Esophagus squamous epithelium (tissue), 5 donors: Measurements from ENCODE around the gene PSMD6. TPM values are rescaled to one million over a fixed set of nuclear protein-coding genes. Genes with fewer than 3 reads are reported as not detected.
A peak's percentile ranks its signal among the peaks of the same experiment; 100 is the strongest.

ENCODE experiments used
- DNase-seq: peaks from one replicate; lab custom pipeline; 2025; lab: John Stamatoyannopoulos, UW
- H3K27ac ChIP-seq, 4 donors: fragments of 200-600 bp; sonication (generic); one replicate each; pipeline ENCODE4 v1.5.1; 2016 to 2019; ENCODE audit warnings: mild to moderate bottlenecking in 1 of 4
- H3K27me3 ChIP-seq, 4 donors: fragments of 200-600 bp; sonication (generic); 1 replicate in 3 of 4; 2 replicates in 1 of 4; pipeline versions ENCODE4 v1.5.1 to v1.6.0; 2017 to 2021; ENCODE audit warnings: antibody characterized with exemption in 1 of 4
- H3K36me3 ChIP-seq, 3 donors: fragments of 200-600 bp; sonication (generic); one replicate each; pipeline ENCODE4 v1.5.1; 2016 to 2019
- H3K4me1 ChIP-seq, 3 donors: fragments of 200-600 bp; sonication (generic); one replicate each; pipeline ENCODE4 v1.5.1; 2017 to 2019
- H3K4me3 ChIP-seq, 4 donors: fragments of 200-600 bp; sonication (generic); 1 replicate in 3 of 4; 2 replicates in 1 of 4; pipeline ENCODE4 v1.5.1; 2016 to 2019; ENCODE audit warnings: mild to moderate bottlenecking in 2 of 4, moderate library complexity in 1 of 4
- H3K9me3 ChIP-seq, 3 donors: fragments of 200-600 bp; sonication (generic); one replicate each; pipeline ENCODE4 v1.5.1; 2016 to 2019
- CTCF ChIP-seq, 6 experiments: fragments of 450-650 bp in 4 of 6; fragments of 200-600 bp in 2 of 6; sonication (generic) in 2 of 6; IDR thresholded peaks; one replicate each; pipeline ENCODE4 v1.5.1; 2016 to 2019; ENCODE audit warnings: antibody characterized with exemption in 6 of 6, mild to moderate bottlenecking in 4 of 6, moderate library complexity in 4 of 6
- POLR2A ChIP-seq, 4 donors: fragments of 450-650 bp; IDR thresholded peaks; one replicate each; pipeline ENCODE4 v1.6.1; 2017; ENCODE audit warnings: antibody characterized with exemption in 4 of 4, mild to moderate bottlenecking in 4 of 4, moderate library complexity in 3 of 4
- WGBS, 2 donors: methylation state at CpG; one replicate each; pipeline ENCODE4 v1.1.5; 2018; 5-methylcytosine and 5-hydroxymethylcytosine counted together
- intact Hi-C: fragments of 100-400 bp; cut with DNase I; formaldehyde crosslinking; loops from one replicate; pipeline ENCODE4 v1.15.0; 2022
- total RNA-seq, 4 donors: library from RNA; depleted of rRNA; stranded (reverse); fragments of >200 nt; gene quantifications; one replicate each; pipeline ENCODE4 v1.1.0, GENCODE V29; 2016
- donor health status: DM: yes; HTN: yes; CAD: no.

Gene PSMD6
- total RNA-seq, 4 donors from 2014 or later, result 53.1 to 102 (median 81.6) TPM

- WGBS, 2 donors, result 3 to 6% methylated on average over 8 to 16 of the region's 16 CpGs
- intact Hi-C loops, result loop anchor here (5.0 kb wide), 2 partner anchors 372 to 457 kb away; no protein-coding TSS in a partner anchor
- peak overlapping the region in 3 of 4 donors; percentile 28 to 60 (median 28) for H3K4me3 ChIP-seq
- H3K27ac ChIP-seq, result no peak overlapping the region
- peaks cover 0 to 16% (median 0%) of the 10 kb centered on the region in 3 donors for H3K4me1 ChIP-seq
- peaks cover 0 to 5% (median 0%) of the 10 kb centered on the region in 3 donors for H3K9me3 ChIP-seq
- DNase-seq, result no peak
- TF ChIP-seq CTCF (IDR thresholded peaks at IDR 0.05) (peak; percentile 64 to 94 (median 92)), POLR2A (IDR thresholded peaks at IDR 0.05) (no peak)
- peaks cover 0 to 10% (median 0%) of the 10 kb centered on the region in 4 donors for H3K27me3 ChIP-seq
- no peaks in the 10 kb centered on the region for H3K36me3 ChIP-seq
Measured at GRCh38 chr3:64030741-64031140, 7.4 kb upstream of the PSMD6 start.

- Histone ChIP-seq H3K27me3 (peaks cover 0 to 10% (median 0%) of the 10 kb centered on the region in 4 donors), H3K9me3 (peaks cover 0 to 5% (median 0%) of the 10 kb centered on the region in 3 donors), H3K36me3 (no peaks in the 10 kb centered on the region), H3K27ac (no peak overlapping the region), H3K4me3 (no peak overlapping the region), H3K4me1 (peaks cover 0 to 16% (median 0%) of the 10 kb centered on the region in 3 donors)
- DNase-seq, result no peak
- TF ChIP-seq CTCF (IDR thresholded peaks at IDR 0.05) (no peak), POLR2A (IDR thresholded peaks at IDR 0.05) (no peak)
- intact Hi-C loops, result no loop called here
- WGBS, 2 donors, result 86 to 89% methylated on average over 4 of the region's 4 CpGs
Measured at GRCh38 chr3:64029287-64029686, 6.0 kb upstream of the PSMD6 start.

GRCh38 chr3:64028754-64029153 lies 5.5 kb upstream of the PSMD6 start:
- no peaks in the 10 kb centered on the region for H3K9me3 ChIP-seq
- peaks cover 0 to 10% (median 0%) of the 10 kb centered on the region in 4 donors for H3K27me3 ChIP-seq
- WGBS, 2 donors, result 65 to 73% methylated on average over 3 of the region's 3 CpGs
- TF ChIP-seq POLR2A (IDR thresholded peaks at IDR 0.05) (no peak), CTCF (IDR thresholded peaks at IDR 0.05) (no peak)
- intact Hi-C loops, result no loop called here
- no peaks in the 10 kb centered on the region for H3K36me3 ChIP-seq
- DNase-seq, result no peak
- H3K4me1 ChIP-seq, result peaks cover 0 to 19% (median 0%) of the 10 kb centered on the region in 3 donors
- no peak overlapping the region for H3K4me3 ChIP-seq
- H3K27ac ChIP-seq, result no peak overlapping the region

DNA sequence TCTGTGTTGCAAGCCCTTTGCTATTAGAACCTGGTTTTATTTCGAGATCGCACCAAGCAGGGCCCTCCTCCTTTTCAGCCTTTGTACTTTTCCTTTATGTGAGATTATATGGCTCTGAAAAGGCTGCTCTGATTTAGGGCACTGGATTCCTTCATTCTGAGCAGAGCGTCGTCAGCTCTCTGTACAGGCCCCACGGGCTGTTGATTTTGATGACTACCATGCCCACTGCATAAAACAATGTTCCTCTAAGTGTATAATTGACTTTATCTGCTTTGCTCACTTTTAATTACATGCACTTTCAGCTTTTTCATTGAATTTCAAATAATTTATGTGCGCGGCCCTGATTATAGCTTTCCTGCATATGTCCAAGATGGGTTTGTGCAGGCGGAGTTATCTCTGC lies 4.4 kb upstream of the PSMD6 start:
- peaks cover 0 to 24% (median 0%) of the 10 kb centered on the region in 3 donors for H3K4me1 ChIP-seq
- no peak overlapping the region for H3K27ac ChIP-seq
- WGBS, 2 donors, result 79 to 89% methylated on average over 8 of the region's 8 CpGs
- no peak for DNase-seq
- intact Hi-C loops, result no loop called here
- H3K27me3 ChIP-seq, result peaks cover 0 to 10% (median 0%) of the 10 kb centered on the region in 4 donors
- no peak overlapping the region for H3K4me3 ChIP-seq
- no peaks in the 10 kb centered on the region for H3K9me3 ChIP-seq
- H3K36me3 ChIP-seq, result no peaks in the 10 kb centered on the region
- TF ChIP-seq POLR2A (IDR thresholded peaks at IDR 0.05), result no peak
- TF ChIP-seq CTCF (IDR thresholded peaks at IDR 0.05), result no peak

- H3K4me3 ChIP-seq, result no peak overlapping the region
- DNase-seq, result no peak
Measured at GRCh38 chr3:64026346-64026745, 3.1 kb upstream of the PSMD6 start.

More at GRCh38 chr3:64026346-64026745, 3.1 kb upstream of the PSMD6 start:
- Histone ChIP-seq H3K27ac (no peak overlapping the region), H3K36me3 (peaks cover 0 to 5% (median 0%) of the 10 kb centered on the region in 3 donors), H3K27me3 (peaks cover 0 to 10% (median 0%) of the 10 kb centered on the region in 4 donors), H3K9me3 (no peaks in the 10 kb centered on the region), H3K4me1 (peaks cover 7 to 33% (median 12%) of the 10 kb centered on the region in 3 donors)
- WGBS, 2 donors, result 68 to 80% methylated on average over 2 of the region's 2 CpGs
- intact Hi-C loops, result no loop called here
- TF ChIP-seq POLR2A (IDR thresholded peaks at IDR 0.05) (no peak), CTCF (IDR thresholded peaks at IDR 0.05) (no peak)
